Measurements from ENCODE around the gene SH3GLB1. TPM values are rescaled to one million over a fixed set of nuclear protein-coding genes. Genes with fewer than 3 reads are reported as not detected.

The SH3GLB1 gene
- total and polyA plus RNA-seq, 2 of the 4 experiments (the other 2 are of a cell fraction), result 22.2 to 36.5 TPM

DNA sequence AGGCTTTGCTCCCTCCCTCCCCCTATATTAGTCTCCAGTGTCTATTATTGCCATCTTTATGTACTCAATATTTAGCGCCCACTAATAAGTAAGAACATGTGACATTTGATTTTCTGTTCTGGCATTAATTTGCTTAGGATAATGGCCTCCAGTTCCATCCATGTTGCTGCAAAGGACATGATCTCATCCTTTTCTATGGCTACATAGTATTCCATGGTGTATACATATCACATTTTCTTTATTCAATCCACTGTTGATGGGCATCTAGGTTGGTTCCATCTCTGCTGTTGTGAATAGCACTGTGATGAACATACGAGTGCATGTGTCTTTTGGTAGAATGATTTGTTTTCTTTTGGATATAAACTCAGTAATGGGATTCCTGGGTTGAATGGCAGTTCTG is 61.3 kb downstream of the SH3GLB1 start:
- no peak for DNase-seq
- in situ Hi-C loops (cut with MboI; ENCODE audit: low sequenced_read_pairs) (no loop called here), dilution Hi-C loops (cut with HindIII; ENCODE audit: low sequenced_read_pairs, unreplicated experiment) (no loop called here), intact Hi-C loops (cut with micrococcal nuclease) (no loop called here)
- H3K36me3 ChIP-seq (ENCODE audit: control insufficient read depth, insufficient read depth, low read length), result no peaks in the 10 kb centered on the region
- H4K5ac ChIP-seq (ENCODE audit: low read depth, low read length), result no peak overlapping the region
- no peak overlapping the region for H2AFZ ChIP-seq (replicated peaks; ENCODE audit: low read length, poor library complexity)
- H3K9me3 ChIP-seq (ENCODE audit: control insufficient read depth, insufficient read depth, low read length), result peaks cover 5% of the 10 kb centered on the region; the same call in 1 of the 2 replicates
- no peak overlapping the region for H2BK5ac ChIP-seq (ENCODE audit: low read depth, low read length, poor library complexity, severe bottlenecking)
- H2BK15ac ChIP-seq (ENCODE audit: low read depth, low read length), result no peak overlapping the region
- BruUV-seq (replicated peaks), result no TSS peak
- H3K9me1 ChIP-seq (ENCODE audit: insufficient read depth, low read length), result no peaks in the 10 kb centered on the region
- no peak overlapping the region for H3K9ac ChIP-seq (ENCODE audit: low read depth, low read length)
- H3K23ac ChIP-seq (ENCODE audit: low read depth, low read length), result no peak overlapping the region
- H3K18ac ChIP-seq (ENCODE audit: low read depth, low read length), result no peak overlapping the region
- ChIA-PET POLR2A (ENCODE audit: unreplicated experiment) (no interaction called here), CTCF (no interaction called here)
- H2AK5ac ChIP-seq (ENCODE audit: low read depth, low read length), result no peak overlapping the region
- WGBS, 2 experiments (ENCODE audit: extremely low coverage in 2 of 2, insufficient read length in 1 of 2), result no CpG with 5 or more reads among the region's 2 CpGs
- no peak overlapping the region for H3K4me3 ChIP-seq (ENCODE audit: insufficient read depth, low read depth, low read length)
- no peaks in the 10 kb centered on the region for H4K20me1 ChIP-seq (ENCODE audit: insufficient read depth, low read length)
- H3K27me3 ChIP-seq (ENCODE audit: control insufficient read depth, insufficient read depth, low read length), result peaks cover 5% of the 10 kb centered on the region
- H2AK9ac ChIP-seq (replicated peaks; ENCODE audit: low read depth, low read length, poor library complexity), result no peak overlapping the region
- no peak overlapping the region for H3K4me2 ChIP-seq (ENCODE audit: low read depth, low read length)
- no peak overlapping the region for H3K56ac ChIP-seq (ENCODE audit: extremely low read depth, insufficient read depth, low read length)
- no peak overlapping the region for H4K91ac ChIP-seq (ENCODE audit: insufficient read depth, low read depth, low read length)
- H3K27ac ChIP-seq (ENCODE audit: insufficient read depth, low read length), result no peak overlapping the region
- H2BK20ac ChIP-seq (ENCODE audit: low read depth, low read length), result no peak overlapping the region
- H3K4me1 ChIP-seq (ENCODE audit: control insufficient read depth, insufficient read depth, low read length), result no peaks in the 10 kb centered on the region
- no peak for ATAC-seq (ENCODE audit: low read depth)
- TF ChIP-seq MAFK (IDR thresholded peaks at IDR 0.05; ENCODE audit: low read depth, low read length), result no peak
- TF ChIP-seq BHLHE40 (IDR thresholded peaks at IDR 0.05; ENCODE audit: low read depth, low read length), result no peak
- TF ChIP-seq RAD21 (IDR thresholded peaks at IDR 0.05; ENCODE audit: low read length), result no peak
- TF ChIP-seq, protein P1, sequence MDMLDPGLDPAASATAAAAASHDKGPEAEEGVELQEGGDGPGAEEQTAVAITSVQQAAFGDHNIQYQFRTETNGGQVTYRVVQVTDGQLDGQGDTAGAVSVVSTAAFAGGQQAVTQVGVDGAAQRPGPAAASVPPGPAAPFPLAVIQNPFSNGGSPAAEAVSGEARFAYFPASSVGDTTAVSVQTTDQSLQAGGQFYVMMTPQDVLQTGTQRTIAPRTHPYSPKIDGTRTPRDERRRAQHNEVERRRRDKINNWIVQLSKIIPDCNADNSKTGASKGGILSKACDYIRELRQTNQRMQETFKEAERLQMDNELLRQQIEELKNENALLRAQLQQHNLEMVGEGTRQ (IDR thresholded peaks at IDR 0.05; ENCODE audit: low read depth, low read length), result no peak
- TF ChIP-seq RFX5 (IDR thresholded peaks at IDR 0.05; ENCODE audit: low read depth, low read length), result no peak
- no peak for TF ChIP-seq NFE2L2 (IDR thresholded peaks at IDR 0.05; ENCODE audit: low read depth, low read length)
- no peak for TF ChIP-seq MAZ (IDR thresholded peaks at IDR 0.05; ENCODE audit: borderline replicate concordance, low read depth, low read length)
- TF ChIP-seq, protein P2, sequence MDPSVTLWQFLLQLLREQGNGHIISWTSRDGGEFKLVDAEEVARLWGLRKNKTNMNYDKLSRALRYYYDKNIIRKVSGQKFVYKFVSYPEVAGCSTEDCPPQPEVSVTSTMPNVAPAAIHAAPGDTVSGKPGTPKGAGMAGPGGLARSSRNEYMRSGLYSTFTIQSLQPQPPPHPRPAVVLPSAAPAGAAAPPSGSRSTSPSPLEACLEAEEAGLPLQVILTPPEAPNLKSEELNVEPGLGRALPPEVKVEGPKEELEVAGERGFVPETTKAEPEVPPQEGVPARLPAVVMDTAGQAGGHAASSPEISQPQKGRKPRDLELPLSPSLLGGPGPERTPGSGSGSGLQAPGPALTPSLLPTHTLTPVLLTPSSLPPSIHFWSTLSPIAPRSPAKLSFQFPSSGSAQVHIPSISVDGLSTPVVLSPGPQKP (IDR thresholded peaks at IDR 0.05; ENCODE audit: borderline replicate concordance, low read depth, low read length), result no peak
- no peak for TF ChIP-seq CEBPB (IDR thresholded peaks at IDR 0.05; ENCODE audit: low read depth, low read length)
- TF ChIP-seq CHD1 (IDR thresholded peaks at IDR 0.05; ENCODE audit: low read depth, low read length), result no peak
- no peaks in the 10 kb centered on the region for H3K79me1 ChIP-seq (ENCODE audit: low read depth in 1 of 2, low read length in 2 of 2)
- no peak overlapping the region for H3K4ac ChIP-seq (ENCODE audit: low read depth, low read length)
- H2BK120ac ChIP-seq (ENCODE audit: low read depth, low read length), result no peak overlapping the region
- H3K14ac ChIP-seq (replicated peaks; ENCODE audit: low read depth, low read length), result no peak overlapping the region
- no peak overlapping the region for H4K8ac ChIP-seq (ENCODE audit: low read depth in 2 of 2, low read length in 2 of 2)
